HG02870 (cell line): ENCODE results near the gene TAF8.

ENCODE experiments used
- ATAC-seq: cut with Tn5 transposase; IDR thresholded peaks from one replicate; pipeline ENCODE4 v1.9.1; 2021; ENCODE audit warnings: mild to moderate bottlenecking, moderate library complexity; ENCODE audit not compliant: unreplicated experiment

Gene TAF8

GRCh38 chr6:42095094-42095493 is 44.8 kb downstream of the TAF8 start:
- no peak for ATAC-seq

DNA sequence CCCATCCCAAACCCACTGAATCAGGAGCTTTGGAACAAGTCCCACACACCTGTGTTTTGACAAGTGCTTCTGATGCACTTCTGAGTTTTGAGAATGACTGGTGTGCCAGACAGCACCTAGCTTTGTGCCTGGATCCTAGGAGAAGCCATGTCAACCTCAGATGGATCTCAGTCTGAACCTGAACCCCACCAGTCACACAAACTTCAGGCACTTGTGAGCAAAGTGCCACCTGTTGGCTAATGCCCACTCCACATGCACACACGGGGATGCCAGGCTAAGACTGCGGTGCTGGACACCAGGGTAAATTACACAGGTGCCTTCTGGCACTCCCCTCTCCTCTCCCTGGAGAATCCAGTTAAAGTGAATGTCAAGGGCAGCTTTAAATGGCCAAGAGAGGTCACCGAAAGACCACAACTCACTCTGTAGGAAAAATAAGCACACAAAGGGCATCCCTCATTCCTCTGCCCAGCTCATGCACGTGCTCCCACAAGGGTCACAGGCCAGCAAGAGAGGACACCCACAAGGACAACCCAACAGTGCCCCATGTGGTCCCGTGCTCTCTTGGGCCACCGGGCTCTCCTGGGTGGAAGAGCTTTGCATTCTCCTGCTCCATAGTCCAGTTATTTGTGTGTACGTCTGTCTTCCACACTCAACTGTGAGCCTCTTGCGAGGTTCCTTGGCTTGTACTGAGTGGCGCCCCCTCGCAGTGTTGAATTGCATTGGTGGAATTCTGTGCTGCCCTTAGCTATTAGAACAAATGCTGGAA is 45.6 kb downstream of the TAF8 start:
- no peak for ATAC-seq

- ATAC-seq, result no peak
These were observed 49.2 kb downstream of the TAF8 start for GRCh38 chr6:42099340-42100028.

GRCh38 chr6:42100029-42100901 is 49.9 kb downstream of the TAF8 start:
- ATAC-seq, result no peak

DNA sequence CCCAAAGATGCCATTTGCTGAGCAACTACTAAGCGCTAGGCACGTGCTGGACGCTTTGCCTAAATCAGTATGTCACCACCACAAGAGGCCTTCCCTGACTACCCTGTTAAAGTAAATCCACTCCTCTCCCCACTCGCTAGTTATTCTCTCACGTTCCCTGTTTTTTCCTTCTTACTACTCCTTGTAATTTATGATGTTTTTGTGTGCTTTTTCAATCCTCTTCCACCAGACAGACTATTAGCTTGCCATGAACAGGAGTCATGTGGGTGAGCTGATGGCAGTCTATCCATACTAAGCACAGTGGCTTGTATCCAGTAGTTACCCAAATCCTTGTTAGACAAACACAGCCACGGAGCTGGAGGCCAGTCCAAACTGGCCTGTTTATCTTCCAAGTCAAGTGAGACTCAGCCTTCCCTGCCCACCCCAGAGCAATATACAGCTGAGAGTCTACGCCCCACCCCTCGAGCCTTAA is 50.9 kb downstream of the TAF8 start:
- ATAC-seq, result no peak

- no peak for ATAC-seq
These were observed 52.9 kb downstream of the TAF8 start for GRCh38 chr6:42103216-42103615.

DNA sequence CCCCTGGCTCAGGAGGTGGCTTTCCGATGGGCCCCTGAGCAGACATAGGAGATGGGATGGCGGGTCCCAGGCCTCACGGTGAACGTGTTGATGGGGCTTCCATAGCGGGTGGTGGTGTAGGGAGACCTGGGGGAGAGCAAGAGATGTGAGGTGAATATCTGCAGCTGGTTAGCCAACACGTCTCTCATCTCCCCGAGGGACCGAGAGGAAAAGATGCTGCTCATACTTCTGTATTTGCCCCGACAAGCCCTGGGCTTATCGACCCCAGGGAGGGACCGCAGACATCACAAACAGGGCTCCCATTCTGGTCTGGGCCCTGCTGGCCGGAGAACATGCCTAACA is 53.4 kb downstream of the TAF8 start:
- ATAC-seq, result no peak

DNA sequence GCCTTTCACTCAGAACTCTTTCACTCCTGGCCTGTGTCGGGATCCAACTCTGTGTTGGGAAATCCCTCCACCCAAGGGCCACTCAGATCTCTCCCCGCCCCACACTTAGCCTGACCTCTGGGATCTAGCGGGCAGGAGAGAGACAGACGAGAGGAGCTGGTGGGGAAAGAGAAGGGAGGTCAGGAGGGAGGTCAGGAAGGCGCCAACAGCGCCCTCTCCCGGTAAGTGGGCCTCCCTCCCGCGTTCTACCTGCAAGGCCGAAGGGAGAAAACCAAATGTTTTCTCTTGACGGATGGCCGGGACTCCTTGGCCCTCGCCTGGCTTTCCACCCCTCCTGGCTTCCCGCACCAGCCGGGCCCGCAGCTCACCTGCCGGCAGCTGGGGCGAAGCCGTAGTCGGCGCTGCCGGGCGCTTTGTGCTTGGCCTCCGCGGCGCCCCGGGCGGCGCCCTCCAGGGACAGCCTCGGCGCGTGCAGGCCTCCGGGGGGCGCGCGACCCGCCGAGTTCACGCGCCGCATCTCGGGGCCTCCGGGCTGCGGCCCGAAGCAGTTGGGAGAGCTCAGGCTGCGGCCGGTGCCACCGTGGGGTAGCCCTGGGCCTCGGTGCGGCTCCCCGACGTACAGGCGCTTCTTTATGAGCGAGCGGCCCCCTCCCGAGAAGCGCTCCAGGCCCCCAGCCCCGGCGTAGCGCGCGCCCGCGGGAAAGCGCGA is 53.9 kb downstream of the TAF8 start:
- no peak for ATAC-seq

GRCh38 chr6:42104804-42105125 is 54.4 kb downstream of the TAF8 start:
- no peak for ATAC-seq

GRCh38 chr6:42105156-42105648 is 54.9 kb downstream of the TAF8 start:
- no peak for ATAC-seq

DNA sequence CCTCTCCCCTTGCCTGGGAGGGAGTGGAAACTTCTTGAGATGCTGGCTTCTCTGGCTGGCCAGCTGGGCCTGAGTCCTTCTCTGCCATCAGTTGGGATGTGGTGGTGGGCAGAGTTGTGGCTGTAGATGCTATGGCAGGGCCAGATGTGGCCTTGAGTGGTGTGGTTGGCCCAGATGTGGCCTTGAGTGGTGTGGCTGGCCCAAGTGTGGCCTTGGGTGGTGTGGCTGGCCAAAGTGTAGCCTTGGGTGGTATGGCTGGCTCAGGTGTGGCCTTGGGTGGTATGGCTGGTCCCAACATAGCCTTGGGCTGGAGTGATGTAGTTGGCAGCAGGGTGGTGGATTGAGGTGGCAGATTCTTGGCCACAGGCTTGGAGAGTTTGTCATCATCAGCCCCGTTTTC is 55.4 kb downstream of the TAF8 start:
- ATAC-seq, result no peak

DNA sequence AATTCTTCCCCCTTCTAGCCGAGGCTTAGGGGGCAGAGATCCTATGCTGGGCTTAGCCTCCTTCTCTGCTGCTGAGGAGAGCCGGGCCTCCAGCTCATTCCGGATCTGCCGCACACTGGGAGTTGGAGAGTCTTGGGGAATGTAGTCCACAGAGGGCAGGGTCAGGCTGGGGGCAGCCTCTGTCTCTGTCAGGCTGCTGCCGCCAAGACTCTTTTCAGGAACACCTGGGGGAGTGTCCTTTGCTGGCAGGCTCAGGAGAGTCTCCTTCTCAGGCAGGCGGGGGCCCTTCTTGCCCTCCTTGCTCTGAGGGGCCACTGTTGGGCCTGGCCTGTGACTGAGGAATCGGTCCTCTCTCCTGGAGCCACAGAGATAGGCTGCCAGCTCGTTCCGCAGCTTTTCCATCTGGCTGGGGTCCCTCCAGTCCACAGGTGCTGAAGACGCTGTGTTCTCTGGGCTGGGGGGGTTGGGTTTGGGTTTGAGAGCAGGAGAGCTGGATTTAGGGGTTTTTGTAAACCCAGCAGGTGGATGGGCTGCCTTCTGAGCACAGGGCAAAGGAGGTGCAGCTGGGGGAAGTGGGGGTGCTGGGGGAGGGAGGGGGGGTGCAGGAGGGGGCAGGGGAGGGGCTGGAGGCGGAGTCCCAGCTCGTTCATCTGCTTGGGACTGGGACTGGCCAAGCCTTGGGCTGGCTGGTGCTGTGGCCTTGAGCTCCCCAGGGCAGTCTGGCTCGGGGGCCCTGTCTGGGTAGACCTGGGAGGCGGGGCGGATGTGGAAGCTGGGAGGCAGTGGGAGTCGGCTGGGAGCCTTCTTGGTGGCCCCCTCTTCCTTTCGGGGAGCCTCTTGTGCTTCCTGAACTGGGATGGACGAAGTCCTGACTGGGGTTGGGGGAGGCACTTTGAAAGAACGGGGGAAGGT is 56.0 kb downstream of the TAF8 start:
- ATAC-seq, result no peak

- ATAC-seq, result no peak
These were observed 57.7 kb downstream of the TAF8 start for GRCh38 chr6:42108071-42108470.

DNA sequence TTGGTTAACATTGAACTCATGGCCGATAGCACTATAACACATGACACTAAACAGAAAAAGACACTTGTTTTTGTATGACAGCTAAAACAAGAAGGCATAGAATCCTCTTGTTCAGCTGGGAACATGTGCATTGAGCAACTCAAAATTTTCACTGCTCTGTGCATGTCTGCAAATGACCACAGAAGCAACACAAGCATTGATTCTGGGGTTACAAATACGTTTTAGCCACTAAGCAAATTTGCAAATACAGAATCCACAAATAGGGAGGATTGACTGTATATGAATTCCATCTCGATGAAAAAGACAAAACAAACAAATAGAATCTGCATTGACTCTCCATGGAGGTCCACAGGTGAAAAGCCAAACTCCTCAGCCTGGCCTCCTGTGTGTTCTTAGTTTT is 60.4 kb downstream of the TAF8 start:
- ATAC-seq, result no peak

DNA sequence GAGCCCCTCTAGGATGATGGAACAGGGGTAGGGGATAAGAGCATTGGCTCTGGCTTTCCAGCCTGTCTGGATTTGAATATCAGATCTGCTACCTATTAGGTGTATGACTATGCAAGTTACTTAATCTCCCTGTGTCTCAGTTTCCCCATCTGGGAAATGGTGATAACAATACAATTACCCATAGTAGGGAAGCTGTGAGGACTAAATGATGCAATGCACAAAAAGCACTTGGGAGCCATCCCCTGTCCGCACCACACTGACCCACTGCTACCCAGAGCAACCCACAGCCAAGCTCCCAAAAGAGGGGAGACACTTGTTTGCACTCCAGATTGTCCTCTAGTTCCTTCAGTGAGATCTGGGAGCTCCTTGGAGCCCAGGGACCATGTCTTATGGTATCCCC is 62.0 kb downstream of the TAF8 start:
- no peak for ATAC-seq

DNA sequence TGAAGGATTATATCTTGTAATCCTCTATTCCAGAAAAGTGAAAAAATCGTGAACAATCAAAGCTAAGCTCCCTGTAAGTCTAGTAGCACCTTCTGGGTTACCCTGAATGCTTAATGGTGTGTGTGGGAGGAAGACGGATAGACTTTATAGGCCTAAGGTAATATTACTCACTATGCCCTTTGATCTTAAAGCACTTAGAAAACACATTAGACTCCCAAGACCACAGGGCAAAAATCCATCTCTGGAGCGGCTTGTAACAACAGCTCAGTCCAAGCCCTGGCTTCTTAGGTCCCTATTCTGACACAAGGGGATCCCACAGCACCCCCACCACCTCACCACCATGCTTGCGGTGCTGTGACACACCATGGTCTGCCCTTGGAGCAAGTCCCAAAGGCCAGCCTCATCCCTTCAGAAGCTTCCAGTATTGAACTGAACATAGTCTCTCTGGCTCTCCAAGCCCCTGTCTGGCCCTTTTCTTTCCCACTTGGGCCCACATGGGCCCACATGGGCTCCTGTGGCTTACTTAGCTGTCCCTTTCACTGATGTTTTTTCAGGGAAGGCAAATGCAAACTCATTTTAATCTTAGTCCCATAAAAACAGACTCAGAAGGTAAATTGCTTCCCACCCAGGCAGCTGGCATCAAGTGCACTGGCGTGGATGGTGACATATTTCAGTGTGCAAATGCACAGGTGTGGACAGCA is 63.8 kb downstream of the TAF8 start:
- ATAC-seq, result no peak

DNA sequence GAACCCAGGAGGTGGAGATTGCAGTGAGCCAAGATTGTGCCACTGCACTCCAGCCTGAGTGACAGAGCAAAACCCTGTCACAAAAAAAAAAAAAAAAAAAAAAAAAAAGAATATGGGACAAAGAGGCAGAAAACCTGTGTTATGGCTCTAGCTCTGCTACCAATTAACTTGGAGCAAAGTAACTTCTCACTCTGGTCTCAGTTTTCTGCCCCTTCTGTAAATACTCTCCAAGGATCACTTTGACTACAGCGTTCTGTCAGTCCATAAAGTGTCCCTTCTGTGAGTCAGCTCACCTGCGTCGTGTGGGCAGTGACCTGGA is 67.5 kb downstream of the TAF8 start:
- ATAC-seq, result no peak

GRCh38 chr6:42118162-42119001 is 68.1 kb downstream of the TAF8 start:
- no peak for ATAC-seq
